Left lobe of liver (tissue), 2 donors: ENCODE measurements around the gene SLC12A7. TPM values are rescaled to one million over a fixed set of nuclear protein-coding genes. Genes with fewer than 3 reads are reported as not detected.
"Not testable (repeated sequence)": the region's sequence is repeated elsewhere in the genome, so short reads cannot be mapped to it uniquely, and the experiment has no call there.

Experiments
- ATAC-seq: fragments of 200-7000 bp; cut with Tn5 transposase; one replicate; pipeline ENCODE4 v1.9.1; 2020; ENCODE audit warnings: mild to moderate bottlenecking, moderate library complexity
- DNase-seq: peaks from one replicate; pipeline ENCODE4 v3.0.0-alpha.2; 2020; ENCODE audit warnings: low spot score
- total RNA-seq: library from RNA; stranded (reverse); gene quantifications from one replicate; pipeline ENCODE4 v1.2.1, GENCODE V29; 2021
- donor health status: DM: no; HTN: no; CAD: no; lungs with moderate emphysema.
- donor health status: DM: no; HTN: yes; CAD: no.

The SLC12A7 gene
- total RNA-seq, 1 donor from 2014 or later: 56.5 TPM

DNA sequence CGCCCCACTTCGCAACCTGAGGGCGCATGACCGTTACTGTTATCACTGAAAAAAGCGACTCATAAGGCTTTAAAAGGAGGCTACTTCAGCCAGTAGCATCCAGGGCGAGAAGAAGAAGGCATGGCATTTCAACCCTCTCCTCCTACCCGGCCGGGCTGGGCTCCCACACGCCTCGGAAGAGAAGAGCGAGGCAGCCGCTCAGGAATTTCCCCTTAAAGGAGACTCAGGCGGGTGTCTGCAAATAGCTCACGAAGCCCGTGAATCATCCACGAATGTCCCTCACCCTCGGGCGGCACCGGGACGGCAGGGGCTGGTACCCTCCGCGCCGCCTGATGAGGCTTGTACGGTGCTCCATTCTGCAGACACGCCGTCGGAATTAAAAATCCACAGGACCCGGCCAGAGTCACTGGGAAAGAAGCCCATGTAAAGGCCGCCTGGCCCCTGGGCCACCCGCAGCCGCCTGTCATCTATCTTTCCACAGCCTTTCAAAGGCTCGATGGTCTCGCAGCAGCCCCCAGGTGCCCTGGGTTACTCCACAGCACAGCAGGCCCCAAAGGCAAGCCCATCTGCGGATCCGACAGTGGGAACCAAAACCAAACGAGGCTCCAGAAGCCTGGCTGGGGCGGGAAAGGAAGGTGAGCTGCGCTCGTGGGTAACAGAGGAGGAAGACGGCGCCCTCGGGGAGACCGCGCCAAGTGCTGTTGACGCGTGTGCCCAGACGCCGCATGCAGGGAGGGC is 11.8 kb downstream of the SLC12A7 start:
- DNase-seq (no peak), ATAC-seq (no peak)

- DNase-seq: peak; percentile 98
- ATAC-seq: peak; percentile 59
Observed at GRCh38 chr5:1098986-1099597, 12.8 kb downstream of the SLC12A7 start.

DNA sequence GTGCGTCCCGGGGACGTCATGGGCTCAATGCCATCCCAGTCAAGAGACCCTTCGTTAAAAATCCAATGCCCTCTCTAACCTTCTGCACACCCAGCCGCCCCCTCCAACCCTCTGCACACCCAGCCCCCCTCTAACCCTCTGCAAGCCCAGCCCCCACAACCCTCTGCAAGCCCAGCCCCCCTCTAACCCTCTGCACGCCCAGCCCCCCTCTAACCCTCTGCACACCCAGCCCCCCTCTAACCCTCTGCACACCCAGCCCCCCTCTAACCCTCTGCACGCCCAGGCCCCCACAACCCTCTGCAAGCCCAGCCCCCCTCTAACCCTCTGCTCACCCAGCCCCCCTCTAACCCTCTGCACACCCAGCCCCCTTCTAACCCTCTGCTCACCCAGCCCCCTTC is 13.9 kb downstream of the SLC12A7 start:
- not testable (repeated sequence) for ATAC-seq, DNase-seq

- no peak for ATAC-seq
Observed at GRCh38 chr5:1097381-1097987, 14.4 kb downstream of the SLC12A7 start.

GRCh38 chr5:1096838-1097237 is 15.0 kb downstream of the SLC12A7 start:
- no peak for DNase-seq
- no peak for ATAC-seq

More at GRCh38 chr5:1097381-1097987, 14.4 kb downstream of the SLC12A7 start:
- no peak for DNase-seq

DNA sequence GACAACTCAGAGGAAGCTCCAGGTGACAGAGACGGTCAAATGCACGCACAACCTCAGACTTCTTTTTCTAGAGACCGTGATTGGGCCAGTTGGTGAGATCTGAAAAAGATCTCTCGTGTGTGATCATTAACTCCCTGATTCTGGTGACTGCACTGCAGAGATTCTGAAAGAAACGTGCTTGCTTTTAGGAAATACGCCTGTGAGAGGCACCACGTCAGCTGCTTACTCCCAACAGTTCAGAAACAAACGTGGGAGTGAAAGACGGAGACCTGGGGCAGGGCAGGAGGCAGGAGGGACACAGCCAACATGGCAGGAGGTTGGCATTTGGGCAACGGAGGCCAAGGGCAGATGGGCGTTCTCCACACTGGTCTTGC is 15.9 kb downstream of the SLC12A7 start:
- no peak for DNase-seq

GRCh38 chr5:1095302-1095989 is 16.4 kb downstream of the SLC12A7 start:
- ATAC-seq (no peak), DNase-seq (no peak)

More for the DNA sequence above, 15.9 kb downstream of the SLC12A7 start:
- ATAC-seq: no peak

- DNase-seq (no peak), ATAC-seq (no peak)
Observed at GRCh38 chr5:1094670-1095190, 17.1 kb downstream of the SLC12A7 start.

DNA sequence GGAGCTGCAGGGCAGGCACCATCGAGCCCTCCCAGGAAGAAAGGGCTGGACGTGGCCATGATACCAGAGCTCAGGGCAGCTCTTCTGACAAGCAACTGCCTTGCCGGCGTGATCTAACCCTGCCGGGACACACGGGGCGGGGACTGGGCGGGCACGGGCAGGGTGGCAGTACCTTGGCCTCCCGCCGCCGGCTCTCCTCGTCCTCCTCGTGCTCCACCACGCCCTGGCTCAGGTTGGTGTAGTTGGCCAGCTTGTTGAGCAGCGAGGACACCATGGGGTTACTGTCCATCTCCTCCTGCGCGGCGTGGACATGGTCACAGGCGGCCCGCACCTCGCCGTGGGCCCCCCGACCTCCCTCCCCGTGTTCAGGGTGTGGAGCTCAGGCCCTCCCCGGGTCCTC is 18.5 kb downstream of the SLC12A7 start:
- DNase-seq (peak; percentile 86), ATAC-seq (peak; percentile 80)

- no peak for ATAC-seq
- DNase-seq: no peak
Observed at GRCh38 chr5:1092122-1092521, 19.7 kb downstream of the SLC12A7 start.

DNA sequence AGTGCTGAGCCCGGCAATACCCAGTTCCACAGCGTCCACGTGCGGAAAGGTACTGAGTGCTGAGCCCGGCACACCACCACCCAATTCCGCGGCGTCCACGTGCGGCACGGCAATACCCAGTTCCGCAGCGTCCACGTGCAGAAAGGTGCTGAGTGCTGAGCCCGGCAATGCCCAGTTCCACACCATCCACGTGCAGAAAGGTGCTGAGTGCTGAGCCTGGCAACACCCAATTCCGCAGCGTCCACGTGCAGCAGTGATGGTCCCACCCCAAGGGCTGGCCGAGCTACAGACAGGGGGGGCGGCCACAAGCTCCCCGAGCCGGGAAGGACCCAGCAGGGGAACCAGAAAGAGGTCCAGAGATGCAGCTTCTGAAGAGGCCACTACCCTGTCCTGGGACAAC is 20.2 kb downstream of the SLC12A7 start:
- no peak for ATAC-seq

GRCh38 chr5:1090538-1090937 is 21.3 kb downstream of the SLC12A7 start:
- ATAC-seq (peak; percentile 11), DNase-seq (no peak)

More for the DNA sequence above, 20.2 kb downstream of the SLC12A7 start:
- DNase-seq: no peak

DNA sequence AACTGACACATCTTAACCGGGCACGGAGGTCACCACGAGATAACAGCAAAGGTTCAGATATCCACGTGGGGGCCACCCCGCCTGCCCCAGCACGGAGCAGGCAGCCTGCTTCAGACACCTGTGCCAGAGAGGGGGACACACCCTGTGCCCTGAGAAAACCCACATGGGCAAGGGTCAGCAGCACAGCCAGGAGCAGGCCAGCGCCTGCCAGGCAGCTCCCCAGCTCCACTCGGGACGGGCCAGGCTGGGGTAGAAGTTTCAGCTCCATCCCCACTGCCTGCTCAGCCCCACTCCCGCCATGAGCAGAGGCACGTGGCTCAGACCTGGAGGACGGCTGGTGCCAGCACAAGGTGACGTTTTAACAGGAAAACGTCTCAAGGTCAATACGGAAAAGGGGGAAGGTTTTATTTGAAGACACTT is 22.2 kb downstream of the SLC12A7 start:
- ATAC-seq: peak; percentile 57

GRCh38 chr5:1089146-1089545 is 22.7 kb downstream of the SLC12A7 start:
- DNase-seq (no peak), ATAC-seq (no peak)

More for the DNA sequence above, 22.2 kb downstream of the SLC12A7 start:
- peak; percentile 77 for DNase-seq

GRCh38 chr5:1088726-1089125 is 23.1 kb downstream of the SLC12A7 start:
- DNase-seq (no peak), ATAC-seq (no peak)

GRCh38 chr5:1088031-1088430 is 23.8 kb downstream of the SLC12A7 start:
- no peak for DNase-seq
- no peak for ATAC-seq

- DNase-seq (no peak), ATAC-seq (no peak)
Observed at GRCh38 chr5:1087428-1087827, 24.4 kb downstream of the SLC12A7 start.

DNA sequence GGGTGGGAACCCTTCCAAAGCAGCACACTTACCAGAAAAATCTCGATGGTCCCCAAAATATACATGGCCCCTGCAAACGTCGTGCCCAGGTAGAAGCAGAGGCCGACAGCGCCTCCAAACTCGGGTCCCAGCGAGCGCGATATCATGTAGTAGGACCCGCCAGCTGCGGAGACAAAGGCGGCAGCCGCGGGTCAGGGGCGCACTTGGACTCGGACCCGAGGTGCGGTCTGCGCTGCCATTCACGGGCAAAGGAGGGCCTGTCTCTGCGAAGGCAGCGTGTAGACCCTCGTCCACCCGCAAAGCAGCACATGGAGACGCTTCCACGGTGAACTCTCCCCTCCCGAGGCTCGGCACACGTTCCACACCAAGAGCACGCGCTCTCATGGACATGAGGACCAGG is 25.0 kb downstream of the SLC12A7 start:
- no peak for ATAC-seq
- DNase-seq: no peak

GRCh38 chr5:1086137-1086536 is 25.7 kb downstream of the SLC12A7 start:
- DNase-seq (no peak), ATAC-seq (no peak)

- ATAC-seq: no peak
- DNase-seq: no peak
Observed at GRCh38 chr5:1085391-1085790, 26.5 kb downstream of the SLC12A7 start.
